Measurements from ENCODE around the gene CNTN5.

DNA sequence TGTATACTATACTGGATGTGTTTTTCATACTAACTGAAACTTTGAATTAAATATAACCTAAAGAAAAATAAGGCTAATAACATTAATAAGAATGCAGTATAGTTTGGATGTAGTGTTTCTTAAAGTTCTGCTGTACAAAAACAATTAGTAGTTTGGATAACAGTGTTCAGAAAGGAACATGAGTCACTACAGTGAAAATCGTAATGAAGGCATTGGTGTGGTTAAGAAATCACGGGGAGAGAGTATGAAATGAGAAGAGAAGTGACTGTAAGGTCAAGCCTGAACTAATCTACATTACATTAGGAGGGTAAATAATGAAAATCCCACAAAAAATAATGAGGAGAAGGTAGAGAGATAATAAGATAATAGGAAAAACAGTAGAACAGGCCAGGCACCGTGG is 939.8 kb downstream of the CNTN5 start:
- TF ChIP-seq POLR2A (IDR thresholded peaks at IDR 0.05; ENCODE audit: low read length): no peak
- TF ChIP-seq GATA1 (IDR thresholded peaks at IDR 0.05; ENCODE audit: low read depth, low read length): no peak
